GM23338 (cell line): Measurements from ENCODE around the gene DAAM1. TPM values are rescaled to one million over a fixed set of nuclear protein-coding genes. Genes with fewer than 3 reads are reported as not detected.

ENCODE experiments used
- ATAC-seq: fragments of 200-7000 bp; cut with Tn5 transposase; 3 replicates; pipeline ENCODE4 v1.9.1; 2020
- DNase-seq: peaks from one replicate; pipeline ENCODE4 v3.0.0-alpha.2; 2015; ENCODE audit warnings: low spot score
- H2AFZ ChIP-seq: fragments of 200-600 bp; sonication (generic); 2 replicates; pipeline ENCODE4 v1.8.0; 2016; ENCODE audit warnings: antibody characterized with exemption, mild to moderate bottlenecking, moderate library complexity
- H3F3A ChIP-seq: fragments of 200-600 bp; sonication (generic); replicated peaks from 2 replicates; pipeline ENCODE4 v1.8.0; 2017; ENCODE audit warnings: antibody characterized with exemption, mixed run types, low read depth
- H3K27ac ChIP-seq: fragments of 200-600 bp; sonication (generic); 2 replicates; pipeline ENCODE4 v1.6.1; 2016; ENCODE audit warnings: low read depth
- H3K27me3 ChIP-seq: fragments of 200-600 bp; sonication (generic); 2 replicates; pipeline ENCODE4 v1.8.0; 2016; ENCODE audit warnings: mild to moderate bottlenecking, mixed run types, moderate library complexity; ENCODE audit not compliant: insufficient read depth
- H3K36me3 ChIP-seq: fragments of 200-600 bp; sonication (generic); 2 replicates; pipeline ENCODE4 v1.8.0; 2016; ENCODE audit warnings: mild to moderate bottlenecking; ENCODE audit not compliant: insufficient read depth
- H3K4me1 ChIP-seq: fragments of 200-600 bp; sonication (generic); 2 replicates; pipeline ENCODE4 v1.8.0; 2016; ENCODE audit warnings: mild to moderate bottlenecking, moderate library complexity; ENCODE audit not compliant: insufficient read depth
- H3K4me2 ChIP-seq: fragments of 200-600 bp; sonication (generic); 2 replicates; pipeline ENCODE4 v1.7.1; 2017; ENCODE audit warnings: mixed run types
- H3K4me3 ChIP-seq: fragments of 200-600 bp; sonication (generic); 2 replicates; pipeline ENCODE4 v1.6.1; 2016; ENCODE audit warnings: mixed run types
- H3K79me2 ChIP-seq: fragments of 200-600 bp; sonication (generic); replicated peaks from 2 replicates; pipeline ENCODE4 v1.8.0; 2017; ENCODE audit warnings: mild to moderate bottlenecking; ENCODE audit not compliant: insufficient read depth
- H3K9me2 ChIP-seq: fragments of 200-600 bp; sonication (generic); 2 replicates; pipeline ENCODE4 v1.8.0; 2017; ENCODE audit not compliant: insufficient read depth
- H4K20me1 ChIP-seq: fragments of 200-600 bp; sonication (generic); replicated peaks from 2 replicates; pipeline ENCODE4 v1.8.0; 2017; ENCODE audit warnings: mild to moderate bottlenecking; ENCODE audit not compliant: insufficient read depth
- H3K27ac Mint-ChIP-seq: 2 replicates; pipeline ENCODE4 v1.8.0; 2020; ENCODE audit warnings: inconsistent platforms, mild to moderate bottlenecking, moderate library complexity, mixed read lengths
- H3K27me3 Mint-ChIP-seq: 3 replicates; pipeline ENCODE4 v1.8.0; 2022; ENCODE audit warnings: low read depth, mild to moderate bottlenecking, moderate library complexity, mixed read lengths, inconsistent platforms; ENCODE audit not compliant: insufficient read depth, poor library complexity
- H3K36me3 Mint-ChIP-seq: 3 replicates; pipeline ENCODE4 v1.8.0; 2021; ENCODE audit warnings: low read depth, mild to moderate bottlenecking, inconsistent platforms, moderate library complexity, mixed read lengths
- H3K4me1 Mint-ChIP-seq: 3 replicates; pipeline ENCODE4 v1.8.0; 2020; ENCODE audit warnings: mild to moderate bottlenecking, inconsistent platforms, mixed read lengths
- H3K4me3 Mint-ChIP-seq: 3 replicates; pipeline ENCODE4 v1.8.0; 2021; ENCODE audit warnings: moderate library complexity, mild to moderate bottlenecking, inconsistent platforms, mixed read lengths
- H3K9me3 Mint-ChIP-seq: 3 replicates; pipeline ENCODE4 v1.8.0; 2020; ENCODE audit warnings: moderate library complexity, mild to moderate bottlenecking, inconsistent platforms, mixed read lengths
- CREB1 ChIP-seq: fragments of 250-450 bp; sonication (Bioruptor Pico); IDR thresholded peaks from 2 replicates; pipeline ENCODE4 v1.5.0; 2020; ENCODE audit warnings: low read depth, mild to moderate bottlenecking, moderate library complexity
- EZH2 ChIP-seq: fragments of 200-600 bp; sonication (generic); IDR thresholded peaks from one replicate; pipeline ENCODE4 v1.8.0; 2017; ENCODE audit warnings: antibody characterized with exemption, mild to moderate bottlenecking, low read depth; ENCODE audit not compliant: unreplicated experiment
- EZH2phosphoT487 ChIP-seq: fragments of 200-600 bp; sonication (generic); IDR thresholded peaks from one replicate; pipeline ENCODE4 v1.8.1; 2018; ENCODE audit warnings: antibody characterized with exemption; ENCODE audit not compliant: unreplicated experiment
- NANOG ChIP-seq: IDR thresholded peaks from 2 replicates; pipeline ENCODE4 v1.6.1; 2016; ENCODE audit warnings: antibody characterized with exemption, borderline replicate concordance
- POLR2AphosphoS5 ChIP-seq: IDR thresholded peaks from 2 replicates; pipeline ENCODE4 v1.6.1; 2016; ENCODE audit warnings: antibody characterized with exemption, low read depth
- STAT1 ChIP-seq: IDR thresholded peaks from one replicate; pipeline ENCODE4 v1.6.1; 2016; ENCODE audit warnings: antibody characterized with exemption; ENCODE audit not compliant: unreplicated experiment
- ZNF331 ChIP-seq: fragments of 250-450 bp; sonication (Bioruptor Pico); IDR thresholded peaks from 2 replicates; pipeline ENCODE4 v1.5.0; 2020; ENCODE audit warnings: low read depth, mild to moderate bottlenecking, moderate library complexity
- polyA plus RNA-seq: library from polyadenylated mRNA; unstranded; fragments of >200 nt; fragmentation: Nextera tagmentation; extraction: Ambion mirVana; gene quantifications from 2 replicates; pipeline ENCODE4 v1.2.1, GENCODE V29; 2016
- total RNA-seq: library from RNA; depleted of rRNA; stranded (reverse); fragments of >200 nt; shearing (Covaris generic); gene quantifications from 2 replicates; pipeline ENCODE4 v1.2.3, GENCODE V29; 2014
- TF ChIP-seq, protein P1 (sequence below), 2 experiments: fragments of 200-600 bp in 1 of 2; sonication (generic) in 1 of 2; conservative IDR thresholded peaks; 2 replicates each; pipeline versions ENCODE4 v1.5.1 to v1.6.1; 2016 to 2017; ENCODE audit warnings: antibody characterized with exemption in 2 of 2, low read depth in 2 of 2, mild to moderate bottlenecking in 2 of 2, moderate library complexity in 1 of 2
- TF ChIP-seq, protein P2 (sequence below): IDR thresholded peaks from 2 replicates; pipeline ENCODE4 v1.6.1; 2016; ENCODE audit warnings: antibody characterized with exemption

The DAAM1 gene
- total and polyA plus RNA-seq, 2 experiments from 2014 or later: 36.3 to 42.1 TPM

GRCh38 chr14:59247801-59248584 is 59.5 kb downstream of the DAAM1 start (continued):
- TF ChIP-seq EZH2phosphoT487: no peak

DNA sequence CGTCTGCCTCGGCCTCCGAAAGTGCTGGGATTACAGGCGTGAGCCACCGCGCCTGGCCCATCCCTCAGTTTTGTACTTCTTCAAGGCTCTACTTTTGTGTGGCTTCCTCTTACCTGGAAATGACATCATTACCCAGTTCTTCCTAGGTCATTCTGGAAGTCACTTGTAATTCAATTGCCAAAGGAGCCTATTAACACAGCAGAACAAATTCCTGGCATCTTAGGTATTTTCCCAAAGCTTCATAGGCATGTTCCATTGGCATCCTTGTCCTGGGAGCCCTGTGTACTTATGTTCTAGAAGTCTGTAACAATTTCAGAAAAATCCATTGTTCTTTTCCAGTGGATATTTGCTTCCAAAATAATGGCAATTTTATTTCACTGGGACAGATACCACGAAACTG is 60.6 kb downstream of the DAAM1 start:
- H3K4me1 ChIP-seq: peaks cover 15% of the 10 kb centered on the region
- H3K36me3 Mint-ChIP-seq: no peaks in the 10 kb centered on the region
- peaks cover 2% of the 10 kb centered on the region for H3K27me3 Mint-ChIP-seq
- no peak for ATAC-seq
- H2AFZ ChIP-seq: no peak overlapping the region
- no peak overlapping the region for H3K4me3 Mint-ChIP-seq
- H3K4me3 ChIP-seq: no peak overlapping the region
- 0 out of 2 replicates have a peak, but pooled peaks cover 4% of the 10 kb centered on the region for H3K9me2 ChIP-seq
- no peaks in the 10 kb centered on the region for H3F3A ChIP-seq
- H4K20me1 ChIP-seq: no peaks in the 10 kb centered on the region
- no peaks in the 10 kb centered on the region for H3K36me3 ChIP-seq
- H3K27ac Mint-ChIP-seq: no peak overlapping the region
- no peaks in the 10 kb centered on the region for H3K9me3 Mint-ChIP-seq
- H3K4me1 Mint-ChIP-seq: peaks cover 35% of the 10 kb centered on the region
- peak; percentile 36 for DNase-seq
- TF ChIP-seq CREB1 (CRISPR knock-in tag) (peak; percentile 19; the same call in 1 of the 2 replicates), STAT1 (no peak)
- H3K79me2 ChIP-seq: peaks cover 21% of the 10 kb centered on the region
- H3K27me3 ChIP-seq: no peaks in the 10 kb centered on the region
- H3K4me2 ChIP-seq: no peak overlapping the region
- no peak overlapping the region for H3K27ac ChIP-seq

- peaks cover 25% of the 10 kb centered on the region for H3K79me2 ChIP-seq
- no peaks in the 10 kb centered on the region for H3K36me3 ChIP-seq
- H3K27me3 ChIP-seq: no peaks in the 10 kb centered on the region
- no peaks in the 10 kb centered on the region; the same call in 1 of the 2 replicates for H3K9me2 ChIP-seq
- H3K4me1 ChIP-seq: peaks cover 24% of the 10 kb centered on the region
- Mint-ChIP-seq H3K9me3 (no peaks in the 10 kb centered on the region), H3K4me3 (no peak overlapping the region), H3K36me3 (no peaks in the 10 kb centered on the region), H3K27me3 (peaks cover 2% of the 10 kb centered on the region), H3K4me1 (peaks cover 38% of the 10 kb centered on the region), H3K27ac (0 out of 2 replicates have a peak overlapping the region, but pooled peaks have one; percentile 36)
- DNase-seq (peak; percentile 33), ATAC-seq (peak; percentile 52; the same call in 2 of the 3 replicates)
- no peak overlapping the region for H2AFZ ChIP-seq
- H4K20me1 ChIP-seq: no peaks in the 10 kb centered on the region
- H3K27ac ChIP-seq: no peak overlapping the region
- H3K4me2 ChIP-seq: no peak overlapping the region
- H3F3A ChIP-seq: no peaks in the 10 kb centered on the region
- H3K4me3 ChIP-seq: no peak overlapping the region
- TF ChIP-seq, protein P1, sequence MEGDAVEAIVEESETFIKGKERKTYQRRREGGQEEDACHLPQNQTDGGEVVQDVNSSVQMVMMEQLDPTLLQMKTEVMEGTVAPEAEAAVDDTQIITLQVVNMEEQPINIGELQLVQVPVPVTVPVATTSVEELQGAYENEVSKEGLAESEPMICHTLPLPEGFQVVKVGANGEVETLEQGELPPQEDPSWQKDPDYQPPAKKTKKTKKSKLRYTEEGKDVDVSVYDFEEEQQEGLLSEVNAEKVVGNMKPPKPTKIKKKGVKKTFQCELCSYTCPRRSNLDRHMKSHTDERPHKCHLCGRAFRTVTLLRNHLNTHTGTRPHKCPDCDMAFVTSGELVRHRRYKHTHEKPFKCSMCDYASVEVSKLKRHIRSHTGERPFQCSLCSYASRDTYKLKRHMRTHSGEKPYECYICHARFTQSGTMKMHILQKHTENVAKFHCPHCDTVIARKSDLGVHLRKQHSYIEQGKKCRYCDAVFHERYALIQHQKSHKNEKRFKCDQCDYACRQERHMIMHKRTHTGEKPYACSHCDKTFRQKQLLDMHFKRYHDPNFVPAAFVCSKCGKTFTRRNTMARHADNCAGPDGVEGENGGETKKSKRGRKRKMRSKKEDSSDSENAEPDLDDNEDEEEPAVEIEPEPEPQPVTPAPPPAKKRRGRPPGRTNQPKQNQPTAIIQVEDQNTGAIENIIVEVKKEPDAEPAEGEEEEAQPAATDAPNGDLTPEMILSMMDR (conservative IDR thresholded peaks at IDR 0.05; ENCODE audit: low read depth in 2 of 2): no peak
- TF ChIP-seq EZH2: no peak
- no peak for TF ChIP-seq EZH2phosphoT487
- TF ChIP-seq STAT1: no peak
- no peak for TF ChIP-seq POLR2AphosphoS5
- TF ChIP-seq NANOG: no peak
- TF ChIP-seq CREB1 (CRISPR knock-in tag): no peak
- TF ChIP-seq, protein P2, sequence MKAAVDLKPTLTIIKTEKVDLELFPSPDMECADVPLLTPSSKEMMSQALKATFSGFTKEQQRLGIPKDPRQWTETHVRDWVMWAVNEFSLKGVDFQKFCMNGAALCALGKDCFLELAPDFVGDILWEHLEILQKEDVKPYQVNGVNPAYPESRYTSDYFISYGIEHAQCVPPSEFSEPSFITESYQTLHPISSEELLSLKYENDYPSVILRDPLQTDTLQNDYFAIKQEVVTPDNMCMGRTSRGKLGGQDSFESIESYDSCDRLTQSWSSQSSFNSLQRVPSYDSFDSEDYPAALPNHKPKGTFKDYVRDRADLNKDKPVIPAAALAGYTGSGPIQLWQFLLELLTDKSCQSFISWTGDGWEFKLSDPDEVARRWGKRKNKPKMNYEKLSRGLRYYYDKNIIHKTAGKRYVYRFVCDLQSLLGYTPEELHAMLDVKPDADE: no peak
- TF ChIP-seq ZNF331 (CRISPR knock-in tag): no peak
Measured at GRCh38 chr14:59251811-59252771, 63.6 kb downstream of the DAAM1 start.
